ENCODE data around the gene S1PR4.

DNA sequence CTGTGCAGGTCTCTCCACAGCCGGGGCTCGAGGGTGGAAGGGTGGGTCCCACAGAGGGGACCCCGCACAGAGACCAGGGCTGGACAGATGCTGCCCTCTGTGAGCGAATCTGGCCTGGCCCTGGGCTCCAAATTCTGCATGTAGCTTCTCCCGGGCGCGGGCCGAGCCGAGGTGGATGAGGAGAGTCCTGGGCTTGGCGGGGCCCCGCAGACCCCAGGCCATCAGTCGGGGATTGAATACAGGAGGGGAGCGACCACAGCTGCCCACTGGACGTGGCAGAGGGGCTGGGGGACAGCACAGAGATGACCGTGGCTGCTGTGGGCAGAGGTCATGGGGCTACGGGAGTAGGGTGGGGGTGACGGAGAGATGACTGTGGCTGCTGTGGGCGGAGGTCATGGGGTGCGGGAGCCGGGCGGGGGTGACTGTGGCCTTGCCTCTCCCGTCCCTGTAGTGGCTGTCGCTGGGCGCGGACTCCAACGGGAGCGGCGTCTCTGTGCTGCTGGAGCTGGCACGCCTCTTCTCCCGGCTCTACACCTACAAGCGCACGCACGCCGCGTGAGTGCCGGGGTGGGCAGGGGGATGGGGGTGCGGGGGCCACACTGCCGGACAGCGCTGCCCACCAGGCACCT is 22.6 kb downstream of the S1PR4 start:
- TF ChIP-seq CUX1 (CRISPR knock-in tag; IDR thresholded peaks at IDR 0.05): no peak
- no peak for TF ChIP-seq EZH2 (IDR thresholded peaks at IDR 0.05; ENCODE audit: borderline replicate concordance, low read depth, low read length)
- TF ChIP-seq, protein P1, sequence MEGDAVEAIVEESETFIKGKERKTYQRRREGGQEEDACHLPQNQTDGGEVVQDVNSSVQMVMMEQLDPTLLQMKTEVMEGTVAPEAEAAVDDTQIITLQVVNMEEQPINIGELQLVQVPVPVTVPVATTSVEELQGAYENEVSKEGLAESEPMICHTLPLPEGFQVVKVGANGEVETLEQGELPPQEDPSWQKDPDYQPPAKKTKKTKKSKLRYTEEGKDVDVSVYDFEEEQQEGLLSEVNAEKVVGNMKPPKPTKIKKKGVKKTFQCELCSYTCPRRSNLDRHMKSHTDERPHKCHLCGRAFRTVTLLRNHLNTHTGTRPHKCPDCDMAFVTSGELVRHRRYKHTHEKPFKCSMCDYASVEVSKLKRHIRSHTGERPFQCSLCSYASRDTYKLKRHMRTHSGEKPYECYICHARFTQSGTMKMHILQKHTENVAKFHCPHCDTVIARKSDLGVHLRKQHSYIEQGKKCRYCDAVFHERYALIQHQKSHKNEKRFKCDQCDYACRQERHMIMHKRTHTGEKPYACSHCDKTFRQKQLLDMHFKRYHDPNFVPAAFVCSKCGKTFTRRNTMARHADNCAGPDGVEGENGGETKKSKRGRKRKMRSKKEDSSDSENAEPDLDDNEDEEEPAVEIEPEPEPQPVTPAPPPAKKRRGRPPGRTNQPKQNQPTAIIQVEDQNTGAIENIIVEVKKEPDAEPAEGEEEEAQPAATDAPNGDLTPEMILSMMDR (IDR thresholded peaks at IDR 0.05 in 2 of 3, conservative IDR thresholded peaks at IDR 0.05 in 1 of 3; ENCODE audit: insufficient read depth in 2 of 3, low read depth in 1 of 3, low read length in 3 of 3): no peak
- no peak for TF ChIP-seq IRF1 (CRISPR knock-in tag; IDR thresholded peaks at IDR 0.05; ENCODE audit: borderline replicate concordance)
- no peak for TF ChIP-seq ZNF324 (CRISPR knock-in tag; IDR thresholded peaks at IDR 0.05)
- no peak for TF ChIP-seq MAFF (IDR thresholded peaks at IDR 0.05; ENCODE audit: low read length)
- no peak for TF ChIP-seq MCM5 (IDR thresholded peaks at IDR 0.05; ENCODE audit: low read depth)
- TF ChIP-seq GTF2F1 (IDR thresholded peaks at IDR 0.05; ENCODE audit: low read depth, low read length): no peak
- TF ChIP-seq CHD7 (IDR thresholded peaks at IDR 0.05; ENCODE audit: low read depth, low read length): no peak
- TF ChIP-seq HNRNPH1 (optimal IDR thresholded peaks at IDR 0.05; ENCODE audit: low read depth, low read length): no peak

All from K562 (cell line).